Keratinocyte (primary cell): Measurements from ENCODE around the gene TRPM2. TPM values are rescaled to one million over a fixed set of nuclear protein-coding genes. Genes with fewer than 3 reads are reported as not detected.

ENCODE experiments used
- DNase-seq: peaks from one replicate; pipeline ENCODE4 v3.0.0-alpha.2; 2011; ENCODE audit warnings: low read depth, missing footprints, low spot score
- FAIRE-seq: peaks from 2 replicates; lab custom pipeline; 2011; peaks lifted over from hg19 to GRCh38; lab: Jason Lieb, UNC
- H2AFZ ChIP-seq: 2 replicates; pipeline ENCODE4 v1.6.0; 2012; ENCODE audit warnings: low read length, control low read depth, inconsistent platforms; ENCODE audit not compliant: control insufficient read depth
- H3K27ac ChIP-seq: 2 replicates; pipeline ENCODE4 v1.5.1; 2011; ENCODE audit warnings: low read length; ENCODE audit not compliant: control insufficient read depth, insufficient read depth
- H3K27me3 ChIP-seq: 3 replicates; pipeline ENCODE4 v1.6.0; 2011; ENCODE audit warnings: low read length; ENCODE audit not compliant: control insufficient read depth, insufficient read depth; ENCODE audit errors: extremely low read depth
- H3K36me3 ChIP-seq, 2 experiments: 2 replicates in 1 of 2; 3 replicates in 1 of 2; pipeline ENCODE4 v1.5.1; 2011; ENCODE audit warnings: low read length in 2 of 2, mild to moderate bottlenecking in 1 of 2; ENCODE audit not compliant: control insufficient read depth in 2 of 2, insufficient read depth in 2 of 2; ENCODE audit errors: extremely low read depth in 1 of 2
- H3K4me1 ChIP-seq: 3 replicates; pipeline ENCODE4 v1.5.1; 2011; ENCODE audit warnings: low read length; ENCODE audit not compliant: control insufficient read depth, insufficient read depth; ENCODE audit errors: extremely low read depth
- H3K4me2 ChIP-seq: 3 replicates; pipeline ENCODE4 v1.6.0; 2011; ENCODE audit warnings: low read depth, low read length; ENCODE audit not compliant: control insufficient read depth, insufficient read depth; ENCODE audit errors: extremely low read depth
- H3K4me3 ChIP-seq, 3 experiments: fragments of 200-600 bp in 1 of 3; sonication (generic) in 1 of 3; 2 replicates in 2 of 3; 3 replicates in 1 of 3; pipeline ENCODE4 v1.5.1; 2011 to 2016; ENCODE audit warnings: low read length in 3 of 3, mild to moderate bottlenecking in 3 of 3, control low read depth in 2 of 3, inconsistent platforms in 1 of 3, low read depth in 1 of 3, mixed read lengths in 1 of 3, mixed run types in 1 of 3, moderate library complexity in 1 of 3; ENCODE audit not compliant: control insufficient read depth in 2 of 3, insufficient read depth in 2 of 3; ENCODE audit errors: extremely low read depth in 1 of 3
- H3K79me2 ChIP-seq: 2 replicates; pipeline ENCODE4 v1.6.0; 2012; ENCODE audit warnings: low read length; ENCODE audit not compliant: control insufficient read depth, insufficient read depth
- H3K9ac ChIP-seq: 3 replicates; pipeline ENCODE4 v1.6.0; 2011; ENCODE audit warnings: low read length; ENCODE audit not compliant: control insufficient read depth, insufficient read depth; ENCODE audit errors: extremely low read depth
- H3K9me1 ChIP-seq: 3 replicates; pipeline ENCODE4 v1.6.0; 2011; ENCODE audit warnings: low read length; ENCODE audit not compliant: control insufficient read depth, insufficient read depth; ENCODE audit errors: extremely low read depth
- H3K9me3 ChIP-seq: 2 replicates; pipeline ENCODE4 v1.5.1; 2012; ENCODE audit warnings: low read depth, low read length; ENCODE audit not compliant: control insufficient read depth
- H4K20me1 ChIP-seq: 3 replicates; pipeline ENCODE4 v1.6.0; 2011; ENCODE audit warnings: low read length; ENCODE audit not compliant: control insufficient read depth, insufficient read depth; ENCODE audit errors: extremely low read depth
- CTCF ChIP-seq, 3 experiments: IDR thresholded peaks in 1 of 3; conservative IDR thresholded peaks in 1 of 3; optimal IDR thresholded peaks in 1 of 3; 2 replicates in 2 of 3; 3 replicates in 1 of 3; pipeline versions ENCODE3 to v1.5.1; 2011; ENCODE audit warnings: low read length in 3 of 3, mild to moderate bottlenecking in 3 of 3, moderate library complexity in 2 of 3, control low read depth in 1 of 3, inconsistent platforms in 1 of 3; ENCODE audit not compliant: insufficient read depth in 2 of 3; ENCODE audit errors: extremely low read depth in 1 of 3
- EZH2 ChIP-seq: IDR thresholded peaks from one replicate; pipeline ENCODE4 v1.6.1; 2012; ENCODE audit warnings: inconsistent platforms, mild to moderate bottlenecking, low read length, moderate library complexity
- dilution Hi-C: fragments of 300-500 bp; cut with MboI; formaldehyde crosslinking; loops from one replicate; pipeline ENCODE4 v1.7.0; 2020; ENCODE audit warnings: low sequenced_read_pairs; ENCODE audit not compliant: extremely low pct_ligation_motif_present
- polyA plus RNA-seq, 5 experiments: library from polyadenylated mRNA; depleted of rRNA in 3 of 5; stranded (reverse) in 3 of 5; stranded (forward) in 1 of 5; unstranded in 1 of 5; fragments of >200 nt; gene quantifications; 1 replicate in 1 of 5; 2 replicates in 3 of 5; 3 replicates in 1 of 5; pipeline versions ENCODE4 v1.2.1 to v1.2.3, GENCODE V29; 2011 to 2012; ENCODE audit warnings: missing spikeins in 2 of 5, low read depth in 1 of 5, low replicate concordance in 1 of 5

Gene TRPM2
- polyA plus RNA-seq, 1 donor (not counting 4 experiments of a cell fraction or from before 2014, with no cell fraction given) = 0.31 TPM

- Histone ChIP-seq H3K4me3 (no peak overlapping the region), H3K9ac (no peak overlapping the region), H3K4me2 (no peak overlapping the region), H2AFZ (no peak overlapping the region), H3K9me1 (no peaks in the 10 kb centered on the region), H3K79me2 (no peaks in the 10 kb centered on the region), H3K27ac (no peak overlapping the region), H3K4me1 (no peaks in the 10 kb centered on the region), H3K27me3 (no peaks in the 10 kb centered on the region), H3K36me3 (peaks cover 2 to 3% of the 10 kb centered on the region in 2 experiments), H3K9me3 (no peaks in the 10 kb centered on the region), H4K20me1 (no peaks in the 10 kb centered on the region)
- dilution Hi-C loops = no loop called here
- TF ChIP-seq EZH2 = no peak
- DNase-seq (no peak), FAIRE-seq (no peak)
These were observed 22.7 kb upstream of the TRPM2 start for GRCh38 chr21:44330698-44331097.

- no peak overlapping the region for H2AFZ ChIP-seq
- no peaks in the 10 kb centered on the region for H4K20me1 ChIP-seq
- no peak overlapping the region for H3K4me2 ChIP-seq
- peaks cover 2 to 3% of the 10 kb centered on the region in 2 experiments for H3K36me3 ChIP-seq
- DNase-seq (no peak), FAIRE-seq (no peak)
- H3K27ac ChIP-seq = no peak overlapping the region
- dilution Hi-C loops = no loop called here
- H3K9me3 ChIP-seq = no peaks in the 10 kb centered on the region
- no peaks in the 10 kb centered on the region for H3K27me3 ChIP-seq
- no peaks in the 10 kb centered on the region for H3K9me1 ChIP-seq
- no peak for TF ChIP-seq CTCF (optimal IDR thresholded peaks at IDR 0.05 in 1 of 3, IDR thresholded peaks at IDR 0.05 in 1 of 3, conservative IDR thresholded peaks at IDR 0.05 in 1 of 3; ENCODE audit: extremely low read depth in 1 of 3, insufficient read depth in 2 of 3, low read length in 3 of 3)
- no peak for TF ChIP-seq EZH2
- no peak overlapping the region for H3K4me3 ChIP-seq
- H3K79me2 ChIP-seq = no peaks in the 10 kb centered on the region
- H3K4me1 ChIP-seq = no peaks in the 10 kb centered on the region
- no peak overlapping the region for H3K9ac ChIP-seq
These were observed 22.2 kb upstream of the TRPM2 start for GRCh38 chr21:44331209-44331608.

- no peaks in the 10 kb centered on the region for H3K27me3 ChIP-seq
- H3K79me2 ChIP-seq = no peaks in the 10 kb centered on the region
- no peak overlapping the region for H3K4me3 ChIP-seq
- no peaks in the 10 kb centered on the region for H4K20me1 ChIP-seq
- dilution Hi-C loops = no loop called here
- H3K36me3 ChIP-seq = peaks cover 2% of the 10 kb centered on the region in 2 experiments
- no peaks in the 10 kb centered on the region for H3K9me3 ChIP-seq
- no peaks in the 10 kb centered on the region for H3K4me1 ChIP-seq
- no peak for TF ChIP-seq CTCF (optimal IDR thresholded peaks at IDR 0.05 in 1 of 3, IDR thresholded peaks at IDR 0.05 in 1 of 3, conservative IDR thresholded peaks at IDR 0.05 in 1 of 3; ENCODE audit: extremely low read depth in 1 of 3, insufficient read depth in 2 of 3, low read length in 3 of 3)
- TF ChIP-seq EZH2 = no peak
- H2AFZ ChIP-seq = no peak overlapping the region
- no peak overlapping the region for H3K9ac ChIP-seq
- H3K4me2 ChIP-seq = no peak overlapping the region
- FAIRE-seq (no peak), DNase-seq (no peak)
- no peak overlapping the region for H3K27ac ChIP-seq
- H3K9me1 ChIP-seq = no peaks in the 10 kb centered on the region
These were observed 21.6 kb upstream of the TRPM2 start for GRCh38 chr21:44331650-44332307.
